Tibial artery (tissue), 4 donors: ENCODE measurements around the gene ICOS.

Experiments
- DNase-seq, 2 donors: peaks; one replicate each; pipeline ENCODE4 v3.0.0-alpha.2; 2019
- H3K27ac ChIP-seq, 2 donors: fragments of 200-600 bp; sonication (generic) in 1 of 2; 1 replicate in 1 of 2; 2 replicates in 1 of 2; pipeline ENCODE4 v1.5.1; 2018 to 2019; ENCODE audit warnings: mild to moderate bottlenecking in 1 of 2
- H3K27me3 ChIP-seq, 2 donors: fragments of 200-600 bp; sonication (generic) in 1 of 2; one replicate each; pipeline versions ENCODE4 v1.5.1 to v1.6.0; 2016 to 2019
- H3K36me3 ChIP-seq, 3 donors: fragments of 200-600 bp; sonication (generic) in 2 of 3; one replicate each; pipeline ENCODE4 v1.5.1; 2016 to 2019; ENCODE audit warnings: mild to moderate bottlenecking in 2 of 3
- H3K4me1 ChIP-seq, 4 donors: fragments of 200-600 bp; sonication (generic) in 2 of 4; 1 replicate in 3 of 4; 2 replicates in 1 of 4; pipeline ENCODE4 v1.5.1; 2016 to 2019
- H3K4me3 ChIP-seq, 2 donors: fragments of 200-600 bp; sonication (generic) in 1 of 2; 1 replicate in 1 of 2; 2 replicates in 1 of 2; pipeline ENCODE4 v1.5.1; 2018 to 2019; ENCODE audit warnings: mild to moderate bottlenecking in 2 of 2
- H3K9me3 ChIP-seq, 3 donors: fragments of 200-600 bp; sonication (generic) in 1 of 3; one replicate each; pipeline ENCODE4 v1.5.1; 2016 to 2019
- CTCF ChIP-seq, 2 experiments: fragments of 200-600 bp in 1 of 2; fragments of 450-650 bp in 1 of 2; IDR thresholded peaks; one replicate each; pipeline ENCODE4 v1.5.1; 2017 to 2019; ENCODE audit warnings: antibody characterized with exemption in 2 of 2, mild to moderate bottlenecking in 1 of 2, moderate library complexity in 1 of 2
- intact Hi-C: fragments of 100-400 bp; cut with DNase I; formaldehyde crosslinking; loops from one replicate; pipeline ENCODE4 v1.15.0; 2023; ENCODE audit warnings: low total_unique reads

The ICOS gene

GRCh38 chr2:203900253-203900652, 36.3 kb upstream of the ICOS start:
- intact Hi-C loops = loop anchor here (10.0 kb wide), 1 partner anchor 415 kb away; no protein-coding TSS in a partner anchor
- Histone ChIP-seq H3K9me3 (peaks cover 3 to 18% (median 3%) of the 10 kb centered on the region in 3 donors), H3K27ac (peak overlapping the region; percentile 16 to 18), H3K27me3 (no peaks in the 10 kb centered on the region), H3K4me3 (no peak overlapping the region), H3K36me3 (no peaks in the 10 kb centered on the region), H3K4me1 (peaks cover 0 to 20% (median 11%) of the 10 kb centered on the region in 4 donors)
- TF ChIP-seq CTCF (IDR thresholded peaks at IDR 0.05) = no peak
- DNase-seq = no peak

- Histone ChIP-seq H3K27me3 (no peaks in the 10 kb centered on the region), H3K4me1 (peaks cover 0 to 25% (median 16%) of the 10 kb centered on the region in 4 donors), H3K9me3 (peaks cover 3 to 18% (median 3%) of the 10 kb centered on the region in 3 donors), H3K4me3 (no peak overlapping the region), H3K36me3 (no peaks in the 10 kb centered on the region), H3K27ac (peak overlapping the region in 1 of 2 donors; percentile 15)
- TF ChIP-seq CTCF (IDR thresholded peaks at IDR 0.05) = no peak
- intact Hi-C loops = loop anchor here (10.0 kb wide), 1 partner anchor 419 kb away; no protein-coding TSS in a partner anchor
- no peak for DNase-seq
Measured at GRCh38 chr2:203904022-203904421, 32.5 kb upstream of the ICOS start.

GRCh38 chr2:203905656-203906055, 30.9 kb upstream of the ICOS start:
- intact Hi-C loops = loop anchor here (10.0 kb wide), 1 partner anchor 421 kb away; no protein-coding TSS in a partner anchor

GRCh38 chr2:203908066-203908796, 28.3 kb upstream of the ICOS start:
- Histone ChIP-seq H3K9me3 (no peaks in the 10 kb centered on the region), H3K27me3 (no peaks in the 10 kb centered on the region), H3K36me3 (no peaks in the 10 kb centered on the region), H3K4me1 (peaks cover 0 to 22% (median 8%) of the 10 kb centered on the region in 4 donors), H3K4me3 (no peak overlapping the region), H3K27ac (no peak overlapping the region)
- no peak for TF ChIP-seq CTCF (IDR thresholded peaks at IDR 0.05)
- no peak for DNase-seq
- intact Hi-C loops = loop anchor here (10.0 kb wide), 1 partner anchor 423 kb away; no protein-coding TSS in a partner anchor

More at GRCh38 chr2:203905656-203906055, 30.9 kb upstream of the ICOS start:
- no peak for DNase-seq
- no peak for TF ChIP-seq CTCF (IDR thresholded peaks at IDR 0.05)
- Histone ChIP-seq H3K27me3 (no peaks in the 10 kb centered on the region), H3K27ac (no peak overlapping the region), H3K36me3 (no peaks in the 10 kb centered on the region), H3K4me3 (no peak overlapping the region), H3K4me1 (peaks cover 0 to 24% (median 9%) of the 10 kb centered on the region in 4 donors), H3K9me3 (peaks cover 3 to 18% (median 3%) of the 10 kb centered on the region in 3 donors)

- Histone ChIP-seq H3K4me1 (peaks cover 0 to 24% (median 8%) of the 10 kb centered on the region in 4 donors), H3K27me3 (no peaks in the 10 kb centered on the region), H3K4me3 (no peak overlapping the region), H3K9me3 (no peaks in the 10 kb centered on the region), H3K27ac (peak overlapping the region in 1 of 2 donors; percentile 18), H3K36me3 (no peaks in the 10 kb centered on the region)
- no peak for DNase-seq
- intact Hi-C loops = loop anchor here (10.0 kb wide), 1 partner anchor 424 kb away; no protein-coding TSS in a partner anchor
- TF ChIP-seq CTCF (IDR thresholded peaks at IDR 0.05) = no peak
Measured at GRCh38 chr2:203908797-203909185, 27.8 kb upstream of the ICOS start.
